Adrenal gland (tissue), 12 donors: ENCODE measurements around the gene KCNJ4. TPM values are rescaled to one million over a fixed set of nuclear protein-coding genes. Genes with fewer than 3 reads are reported as not detected.

Source experiments
- DNase-seq, 7 donors: peaks; one replicate each; pipeline ENCODE4 v3.0.0-alpha.2; 2019 to 2020
- H3K27ac ChIP-seq, 5 donors: fragments of 200-600 bp; sonication (generic) in 4 of 5; 1 replicate in 3 of 5; 2 replicates in 2 of 5; pipeline versions ENCODE4 v1.5.1 to v1.8.0; 2016 to 2020; ENCODE audit warnings: mild to moderate bottlenecking in 1 of 5
- H3K27me3 ChIP-seq: fragments of 200-600 bp; 2 replicates; pipeline ENCODE4 v1.8.0; 2021
- H3K36me3 ChIP-seq, 2 donors: fragments of 200-600 bp; replicated peaks in 1 of 2; 1 replicate in 1 of 2; 2 replicates in 1 of 2; pipeline versions ENCODE4 v1.5.1 to v1.8.0; 2018 to 2022
- H3K4me1 ChIP-seq, 2 donors: fragments of 200-600 bp; replicated peaks in 1 of 2; 1 replicate in 1 of 2; 2 replicates in 1 of 2; pipeline versions ENCODE4 v1.5.1 to v1.8.0; 2018 to 2021
- H3K4me3 ChIP-seq, 4 donors: fragments of 200-600 bp; sonication (generic) in 3 of 4; one replicate each; pipeline ENCODE4 v1.5.1; 2016 to 2018
- H3K9me3 ChIP-seq, 3 donors: fragments of 200-600 bp; sonication (generic) in 1 of 3; replicated peaks in 1 of 3; 1 replicate in 2 of 3; 2 replicates in 1 of 3; pipeline versions ENCODE4 v1.5.1 to v1.8.0; 2016 to 2021
- CTCF ChIP-seq, 6 experiments: fragments of 450-650 bp in 4 of 6; fragments of 200-600 bp in 2 of 6; sonication (generic) in 1 of 6; IDR thresholded peaks; 1 replicate in 5 of 6; 2 replicates in 1 of 6; pipeline versions ENCODE4 v1.5.1 to v1.8.0; 2016 to 2021; ENCODE audit warnings: antibody characterized with exemption in 6 of 6, mild to moderate bottlenecking in 2 of 6, moderate library complexity in 1 of 6
- POLR2A ChIP-seq, 2 donors: fragments of 450-650 bp; IDR thresholded peaks; one replicate each; pipeline ENCODE4 v1.6.1; 2017; ENCODE audit warnings: antibody characterized with exemption in 2 of 2, mild to moderate bottlenecking in 2 of 2, moderate library complexity in 1 of 2
- WGBS, 4 donors: extraction: QIAGEN DNeasy Blood & Tissue Kit in 2 of 4; methylation state at CpG; one replicate each; pipeline versions ENCODE4 v1.1.5 to v1.1.7; 2013 to 2017; 5-methylcytosine and 5-hydroxymethylcytosine counted together
- intact Hi-C, 2 donors: fragments of 100-400 bp; cut with DNase I; formaldehyde crosslinking; loops; one replicate each; pipeline versions ENCODE4 v1.14.1 to v1.15.0; 2022 to 2023
- polyA plus RNA-seq, 3 donors: library from polyadenylated mRNA; stranded (reverse); fragments of 200-250 nt in 2 of 3; fragments of 350-450 nt in 1 of 3; fragmentation: Illumina TruSeq in 1 of 3; extraction: RNeasy Lipid Tissue Mini Kit (QIAGEN cat#74804) in 1 of 3; gene quantifications; one replicate each; pipeline ENCODE4 v1.2.3, GENCODE V29; 2013 to 2014
- total RNA-seq, 9 donors: library from RNA; depleted of rRNA in 4 of 9; stranded (reverse); fragments of >200 nt in 4 of 9; fragments of 120-200 nt in 1 of 9; fragmentation: NEBNext Ultra II Directional in 1 of 9; extraction: Animal tissue kit (Norgen Biotek cat#: 25700) in 1 of 9; gene quantifications; one replicate each; pipeline versions ENCODE4 v1.1.0 to v1.2.4, GENCODE V29; 2013 to 2023
- donor health status: healthy with polysubstance abuse.
- donor health status: Bipolar disorder and iron deficiency.
- donor health status: DM: yes; HTN: yes; CAD: no.
- donor health status: DM: no; HTN: no; CAD: no.
- donor health status: DM: no; HTN: no; CAD: no.
- donor health status: DM: yes; HTN: yes; CAD: no.

KCNJ4 gene
- total and polyA plus RNA-seq, 12 donors, result 0.07 to 0.56 (median 0.28) TPM; not detected in 5

- Histone ChIP-seq H3K4me1 (no peaks in the 10 kb centered on the region), H3K4me3 (no peak overlapping the region), H3K27ac (no peak overlapping the region), H3K36me3 (no peaks in the 10 kb centered on the region), H3K27me3 (no peaks in the 10 kb centered on the region), H3K9me3 (no peaks in the 10 kb centered on the region)
- TF ChIP-seq POLR2A (IDR thresholded peaks at IDR 0.05) (no peak), CTCF (IDR thresholded peaks at IDR 0.05) (no peak)
- DNase-seq, result peak in 3 of 7 donors; percentile 24 to 55 (median 39)
- 42 to 62% (median 50%) methylated on average over 1 of the region's 1 CpG for WGBS, 4 donors
- intact Hi-C loops, result no loop called here
These were observed 22.7 kb downstream of the KCNJ4 start for GRCh38 chr22:38432264-38432663.

- no peaks in the 10 kb centered on the region for H3K36me3 ChIP-seq
- H3K9me3 ChIP-seq, result no peaks in the 10 kb centered on the region
- WGBS, 4 donors, result 73 to 79% (median 76%) methylated on average over 8 to 12 of the region's 12 CpGs
- no peak overlapping the region for H3K4me3 ChIP-seq
- H3K4me1 ChIP-seq, result no peaks in the 10 kb centered on the region
- DNase-seq, result peak; percentile 55 to 87 (median 72)
- H3K27me3 ChIP-seq, result no peaks in the 10 kb centered on the region
- H3K27ac ChIP-seq, result peak overlapping the region in 4 of 5 donors; percentile 26 to 75 (median 34)
- TF ChIP-seq POLR2A (IDR thresholded peaks at IDR 0.05) (peak in 1 of 2 donors; percentile 14), CTCF (IDR thresholded peaks at IDR 0.05) (no peak)
- intact Hi-C loops, result no loop called here
These were observed 23.6 kb downstream of the KCNJ4 start for GRCh38 chr22:38431266-38432010.

GRCh38 chr22:38429499-38430068, 25.4 kb downstream of the KCNJ4 start:
- WGBS, 4 donors, result 70 to 81% (median 77%) methylated on average over 16 of the region's 16 CpGs
- intact Hi-C loops, result no loop called here
- Histone ChIP-seq H3K27me3 (no peaks in the 10 kb centered on the region), H3K9me3 (no peaks in the 10 kb centered on the region), H3K4me1 (no peaks in the 10 kb centered on the region), H3K36me3 (no peaks in the 10 kb centered on the region), H3K4me3 (no peak overlapping the region), H3K27ac (no peak overlapping the region)
- no peak for TF ChIP-seq CTCF (IDR thresholded peaks at IDR 0.05)
- TF ChIP-seq POLR2A (IDR thresholded peaks at IDR 0.05), result no peak
- no peak for DNase-seq

GRCh38 chr22:38428714-38429113, 26.3 kb downstream of the KCNJ4 start:
- TF ChIP-seq CTCF (IDR thresholded peaks at IDR 0.05) (no peak), POLR2A (IDR thresholded peaks at IDR 0.05) (no peak)
- intact Hi-C loops, result no loop called here
- no peak for DNase-seq
- Histone ChIP-seq H3K4me1 (no peaks in the 10 kb centered on the region), H3K9me3 (no peaks in the 10 kb centered on the region), H3K36me3 (no peaks in the 10 kb centered on the region), H3K27me3 (no peaks in the 10 kb centered on the region), H3K27ac (no peak overlapping the region), H3K4me3 (no peak overlapping the region)
- 77 to 93% (median 87%) methylated on average over 2 of the region's 2 CpGs for WGBS, 4 donors
